K562 (cell line): Measurements from ENCODE around the gene PPP6R1. TPM values are rescaled to one million over a fixed set of nuclear protein-coding genes. Genes with fewer than 3 reads are reported as not detected.
A peak's percentile ranks its signal among the peaks of the same experiment; 100 is the strongest.

Experiments
- ATAC-seq: fragments of 200-7000 bp; cut with Tn5 transposase; 3 replicates; pipeline ENCODE4 v1.9.1; 2020; ENCODE audit warnings: moderate library complexity
- BruUV-seq: library from RNA; stranded (reverse); fragments of 400-500 nt; replicated peaks from 2 replicates; lab custom pipeline; 2021; lab: Mats Ljungman, UMichigan
- CTCF ChIA-PET: fragments of 300-600 bp; formaldehyde crosslinking; extraction: SDS; loops from one replicate; lab custom pipeline; 2021; ENCODE audit warnings: low intra/inter-chr PET ratio; lab: Yijun Ruan, JAX
- POLR2A ChIA-PET: fragments of 300-600, 350-650 bp; sonication (Branson Sonifier 250); formaldehyde crosslinking; extraction: SDS; loops from one replicate; lab custom pipeline; 2021; ENCODE audit warnings: antibody characterized with exemption, inconsistent platforms; lab: Yijun Ruan, JAX
- DNase-seq, 4 experiments: peaks; one replicate each; pipeline versions ENCODE4 v3.0.0 to v3.0.0-alpha.2; 2011 to 2018; ENCODE audit warnings: low spot score in 3 of 4, mixed read lengths in 3 of 4; ENCODE audit errors: extremely low read depth in 1 of 4
- FAIRE-seq: peaks from 2 replicates; lab custom pipeline; 2011; peaks lifted over from hg19 to GRCh38; lab: Jason Lieb, UNC
- H2AFZ ChIP-seq: 2 replicates; pipeline ENCODE4 v1.6.0; 2011; ENCODE audit warnings: low read depth, low read length, control low read depth, inconsistent platforms
- H3K27ac ChIP-seq: fragments of 200-600 bp; 3 replicates; pipeline ENCODE4 v1.8.0; 2011; ENCODE audit warnings: low read depth, mild to moderate bottlenecking, control low read depth, inconsistent platforms, low read length, moderate library complexity, mixed read lengths; ENCODE audit errors: extremely low read depth
- H3K27me3 ChIP-seq, 2 experiments: fragments of 300-600 bp in 1 of 2; 2 replicates in 1 of 2; 3 replicates in 1 of 2; pipeline versions ENCODE4 v1.6.0 to v1.8.0; 2011; ENCODE audit warnings: inconsistent platforms in 2 of 2, low read length in 2 of 2, mild to moderate bottlenecking in 1 of 2, mixed read lengths in 1 of 2, moderate library complexity in 1 of 2; ENCODE audit not compliant: control insufficient read depth in 2 of 2, insufficient read depth in 2 of 2
- H3K36me3 ChIP-seq: fragments of 300-600 bp; 3 replicates; pipeline ENCODE4 v1.8.0; 2011; ENCODE audit warnings: mild to moderate bottlenecking, low read length, inconsistent platforms; ENCODE audit not compliant: control insufficient read depth, insufficient read depth
- H3K4me1 ChIP-seq, 2 experiments: fragments of 200-600 bp in 1 of 2; replicated peaks in 1 of 2; 2 replicates in 1 of 2; 3 replicates in 1 of 2; pipeline versions ENCODE4 v1.5.1 to v1.8.0; 2011; ENCODE audit warnings: inconsistent platforms in 2 of 2, low read length in 2 of 2, mild to moderate bottlenecking in 1 of 2, mixed read lengths in 1 of 2, moderate library complexity in 1 of 2; ENCODE audit not compliant: control insufficient read depth in 2 of 2, insufficient read depth in 2 of 2
- H3K4me2 ChIP-seq: 2 replicates; pipeline ENCODE4 v1.6.1; 2011; ENCODE audit warnings: low read length, control low read depth, inconsistent platforms, mixed read lengths; ENCODE audit not compliant: insufficient read depth
- H3K4me3 ChIP-seq: fragments of 200-600 bp; sonication (generic), shearing (Covaris generic); 2 replicates; pipeline ENCODE4 v1.5.1; 2016; ENCODE audit warnings: control low read depth, inconsistent platforms
- H3K79me2 ChIP-seq: fragments of 200-600 bp; 3 replicates; pipeline ENCODE4 v1.8.0; 2011; ENCODE audit warnings: low read length, inconsistent platforms; ENCODE audit not compliant: control insufficient read depth, insufficient read depth
- H3K9ac ChIP-seq, 2 experiments: 2 replicates each; pipeline versions ENCODE4 v1.6.0 to v1.6.1; 2011; ENCODE audit warnings: low read depth in 2 of 2, low read length in 2 of 2, control low read depth in 1 of 2, inconsistent platforms in 1 of 2, mild to moderate bottlenecking in 1 of 2, mixed read lengths in 1 of 2; ENCODE audit not compliant: insufficient read depth in 1 of 2
- H3K9me1 ChIP-seq: one replicate; pipeline ENCODE4 v1.6.0; 2011; ENCODE audit warnings: inconsistent platforms, mild to moderate bottlenecking, low read length, moderate library complexity; ENCODE audit not compliant: control insufficient read depth, insufficient read depth
- H3K9me3 ChIP-seq: replicated peaks from 2 replicates; pipeline ENCODE4 v1.5.1; 2011; ENCODE audit warnings: low read depth, low read length, inconsistent platforms; ENCODE audit not compliant: control insufficient read depth, insufficient read depth
- H4K20me1 ChIP-seq: replicated peaks from 2 replicates; pipeline ENCODE4 v1.6.1; 2011; ENCODE audit warnings: low read length, inconsistent platforms, mixed read lengths; ENCODE audit not compliant: control insufficient read depth, insufficient read depth
- POLR2G ChIP-seq: fragments of 200-400 bp; formaldehyde crosslinking; IDR thresholded peaks from 2 replicates; pipeline ENCODE4 v1.6.1; 2017; ENCODE audit warnings: low read depth, mild to moderate bottlenecking, antibody characterized with exemption, low read length, moderate library complexity
- RBFOX2 ChIP-seq: fragments of 200-400 bp; formaldehyde crosslinking; IDR thresholded peaks from 2 replicates; pipeline ENCODE4 v1.6.1; 2017; ENCODE audit warnings: low read depth, mild to moderate bottlenecking, low read length, moderate library complexity
- WGBS: fragments of 100-300 bp; shearing (Covaris generic); methylation state at CpG from one replicate; pipeline ENCODE4 v1.1.6; 2016; ENCODE audit warnings: low coverage, mixed read lengths; ENCODE audit not compliant: insufficient coverage; ENCODE audit errors: missing lambda C conversion rate; 5-methylcytosine and 5-hydroxymethylcytosine counted together
- in situ Hi-C: fragments of 300-500 bp; cut with MboI; formaldehyde crosslinking; loops from 4 replicates; pipeline ENCODE4 v1.15.0; 2018; ENCODE audit warnings: inconsistent platforms, mixed read lengths
- intact Hi-C: fragments of 100-400 bp; cut with micrococcal nuclease; formaldehyde crosslinking; loops from 2 replicates; pipeline ENCODE4 v1.14.2; 2022
- polyA plus RNA-seq, 8 experiments: library from polyadenylated mRNA; depleted of rRNA in 4 of 8; stranded (reverse) in 5 of 8; unstranded in 3 of 8; fragments of >200 nt; fragmentation: Nextera tagmentation in 2 of 8; fragmentation: Illumina TruSeq in 1 of 8; extraction: Ambion mirVana in 2 of 8; extraction: Trizol in 1 of 8; gene quantifications; 2 replicates each; pipeline versions ENCODE4 v1.2.1 to v1.2.3, GENCODE V29; 2011 to 2014; ENCODE audit warnings: inconsistent platforms in 1 of 8, missing spikeins in 1 of 8
- total RNA-seq, 7 experiments: library from RNA; depleted of rRNA in 6 of 7; stranded (reverse); fragments of >200 nt in 6 of 7; fragmentation: Illumina TruSeq in 2 of 7; extraction: Trizol in 2 of 7; gene quantifications; 2 replicates each; pipeline versions ENCODE4 v1.2.1 to v1.2.3, GENCODE V29; 2011 to 2021; ENCODE audit warnings: low replicate concordance in 1 of 7
- TF ChIP-seq, protein P1 (sequence below): IDR thresholded peaks from 2 replicates; pipeline ENCODE4 v1.6.1; 2014; ENCODE audit warnings: antibody characterized with exemption

Gene PPP6R1
- total and polyA plus RNA-seq, 9 of the 15 experiments (the other 6 are each of a cell fraction or from before 2014, with no cell fraction given) = 0.48 to 135 (median 37.2) TPM

DNA sequence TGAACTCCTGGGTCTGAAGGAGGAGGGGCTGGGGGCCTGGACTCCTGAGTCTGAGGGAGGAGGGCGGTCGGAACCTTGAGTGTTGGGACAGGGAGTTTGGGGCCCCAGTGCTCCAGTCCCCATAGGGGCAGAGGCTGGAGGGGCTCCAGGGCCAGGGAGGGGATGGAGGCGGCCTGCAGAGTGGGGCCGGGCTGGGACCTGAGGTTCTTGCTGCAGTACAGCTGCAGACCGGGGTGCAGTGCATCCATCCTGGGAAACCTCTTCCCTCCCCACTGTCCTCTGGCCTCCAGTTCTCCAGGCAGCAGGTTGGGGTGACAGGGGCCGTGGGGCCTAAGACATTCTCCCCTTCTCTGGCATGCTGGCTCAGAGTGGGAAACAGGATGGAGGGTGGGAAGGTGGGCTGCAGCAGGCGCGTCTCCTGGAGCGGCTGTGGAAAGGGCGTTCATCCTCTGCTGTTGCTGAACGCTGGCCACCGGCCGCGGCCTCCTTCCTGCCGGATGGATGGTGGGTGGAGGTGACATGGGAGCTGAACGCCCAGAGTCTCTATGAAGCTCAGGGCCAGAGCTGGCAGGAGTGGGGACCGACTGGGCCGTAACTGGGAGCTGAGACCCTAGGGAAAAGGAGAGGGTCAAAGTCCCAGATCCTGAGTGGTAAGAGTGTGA is 26.5 kb upstream of the PPP6R1 start:
- peaks cover 14 to 43% of the 10 kb centered on the region in 2 experiments for H3K4me1 ChIP-seq
- FAIRE-seq (no peak), DNase-seq (no peak), ATAC-seq (no peak)
- no peaks in the 10 kb centered on the region; the same call in 2 of the 3 replicates for H3K79me2 ChIP-seq
- BruUV-seq = no TSS peak
- no peaks in the 10 kb centered on the region for H3K27me3 ChIP-seq
- in situ Hi-C loops = loop anchor here (10.0 kb wide), 1 partner anchor 339 kb away; the partner anchor contains the start of gene ZNF784
- no peak overlapping the region for H3K27ac ChIP-seq
- H3K4me3 ChIP-seq = no peak overlapping the region
- H3K9me1 ChIP-seq = no peaks in the 10 kb centered on the region
- no peaks in the 10 kb centered on the region for H4K20me1 ChIP-seq
- peak overlapping the region in 1 of 2 experiments; percentile 65; a peak in 2 of 4 replicates for H3K9ac ChIP-seq
- intact Hi-C loops = no loop called here
- H3K36me3 ChIP-seq = no peaks in the 10 kb centered on the region
- CTCF ChIA-PET = no interaction called here
- POLR2A ChIA-PET = no interaction called here
- no peak overlapping the region for H2AFZ ChIP-seq
- no peak overlapping the region for H3K4me2 ChIP-seq
- no peaks in the 10 kb centered on the region for H3K9me3 ChIP-seq
- WGBS = 66% methylated on average over 7 of the region's 18 CpGs
- TF ChIP-seq POLR2G (0 out of 2 replicates have a peak, but pooled peaks have one; percentile 10), RBFOX2 (0 out of 2 replicates have a peak, but pooled peaks have one; percentile 20)
- TF ChIP-seq, protein P1, sequence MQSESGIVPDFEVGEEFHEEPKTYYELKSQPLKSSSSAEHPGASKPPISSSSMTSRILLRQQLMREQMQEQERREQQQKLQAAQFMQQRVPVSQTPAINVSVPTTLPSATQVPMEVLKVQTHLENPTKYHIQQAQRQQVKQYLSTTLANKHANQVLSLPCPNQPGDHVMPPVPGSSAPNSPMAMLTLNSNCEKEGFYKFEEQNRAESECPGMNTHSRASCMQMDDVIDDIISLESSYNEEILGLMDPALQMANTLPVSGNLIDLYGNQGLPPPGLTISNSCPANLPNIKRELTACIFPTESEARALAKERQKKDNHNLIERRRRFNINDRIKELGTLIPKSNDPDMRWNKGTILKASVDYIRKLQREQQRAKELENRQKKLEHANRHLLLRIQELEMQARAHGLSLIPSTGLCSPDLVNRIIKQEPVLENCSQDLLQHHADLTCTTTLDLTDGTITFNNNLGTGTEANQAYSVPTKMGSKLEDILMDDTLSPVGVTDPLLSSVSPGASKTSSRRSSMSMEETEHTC = no peak
